GM12878 (cell line): ENCODE data around the gene PHOSPHO1. TPM values are rescaled to one million over a fixed set of nuclear protein-coding genes. Genes with fewer than 3 reads are reported as not detected.
A peak's percentile ranks its signal among the peaks of the same experiment; 100 is the strongest.

Experiments
- ATAC-seq: fragments of 200-7000 bp; cut with Tn5 transposase; 3 replicates; pipeline ENCODE4 v1.9.1; 2020; ENCODE audit warnings: mild to moderate bottlenecking, moderate library complexity
- BruUV-seq: library from RNA; stranded (reverse); fragments of 400-500 nt; replicated peaks from 2 replicates; lab custom pipeline; 2021; lab: Mats Ljungman, UMichigan
- CTCF ChIA-PET: fragments of 300-600 bp; sonication (Branson Sonifier 250); formaldehyde crosslinking; extraction: SDS; loops from one replicate; lab custom pipeline; 2021; ENCODE audit warnings: inconsistent platforms; lab: Yijun Ruan, JAX
- POLR2A ChIA-PET: fragments of 350-600 bp; formaldehyde crosslinking; extraction: SDS; loops from one replicate; lab custom pipeline; 2021; ENCODE audit warnings: inconsistent platforms; lab: Charles Lee
- RAD21 ChIA-PET: fragments of 300-600 bp; sonication (Branson Sonifier 250); formaldehyde crosslinking; loops from one replicate; lab custom pipeline; 2023; ENCODE audit warnings: antibody characterized with exemption; ENCODE audit not compliant: unreplicated experiment; lab: Charles Lee
- SMC1A ChIA-PET: fragments of 300-600 bp; sonication (Branson Sonifier 250); formaldehyde crosslinking; loops from one replicate; lab custom pipeline; 2023; ENCODE audit not compliant: unreplicated experiment, uncharacterized antibody; lab: Charles Lee
- DNase-seq: peaks from one replicate; pipeline ENCODE4 v3.0.0-alpha.2; 2011; ENCODE audit warnings: low read depth, low spot score
- FAIRE-seq: peaks from 3 replicates; lab custom pipeline; 2011; peaks lifted over from hg19 to GRCh38; lab: Jason Lieb, UNC
- H2AFZ ChIP-seq: 2 replicates; pipeline ENCODE4 v1.6.0; 2011; ENCODE audit warnings: low read depth, low read length, control low read depth; ENCODE audit not compliant: control insufficient read depth
- H3K27ac ChIP-seq: 2 replicates; pipeline ENCODE4 v1.5.1; 2011; ENCODE audit warnings: control low read depth; ENCODE audit not compliant: control insufficient read depth, insufficient read depth
- H3K27me3 ChIP-seq, 2 experiments: replicated peaks in 1 of 2; 2 replicates each; pipeline versions ENCODE4 v1.6.0 to v1.6.1; 2011; ENCODE audit warnings: low read length in 1 of 2; ENCODE audit not compliant: control insufficient read depth in 2 of 2, insufficient read depth in 2 of 2
- H3K36me3 ChIP-seq, 2 experiments: 2 replicates each; pipeline ENCODE4 v1.5.1; 2011; ENCODE audit warnings: low read length in 1 of 2; ENCODE audit not compliant: control insufficient read depth in 2 of 2, insufficient read depth in 2 of 2
- H3K4me1 ChIP-seq: 2 replicates; pipeline ENCODE4 v1.6.1; 2011; ENCODE audit warnings: mild to moderate bottlenecking, low read length, moderate library complexity, mixed read lengths; ENCODE audit not compliant: control insufficient read depth, insufficient read depth
- H3K4me2 ChIP-seq: 2 replicates; pipeline ENCODE4 v1.6.0; 2011; ENCODE audit warnings: control low read depth; ENCODE audit not compliant: control insufficient read depth, insufficient read depth
- H3K4me3 ChIP-seq: fragments of 200-600 bp; sonication (generic); 2 replicates; pipeline ENCODE4 v1.5.1; 2016
- H3K79me2 ChIP-seq: 2 replicates; pipeline ENCODE4 v1.6.0; 2011; ENCODE audit warnings: low read length; ENCODE audit not compliant: control insufficient read depth, insufficient read depth
- H3K9ac ChIP-seq: 2 replicates; pipeline ENCODE4 v1.8.0; 2011; ENCODE audit warnings: low read length, control low read depth, mixed read lengths; ENCODE audit not compliant: control insufficient read depth, insufficient read depth
- H3K9me3 ChIP-seq: replicated peaks from 3 replicates; pipeline ENCODE4 v1.5.1; 2011; ENCODE audit warnings: mild to moderate bottlenecking, low read length; ENCODE audit not compliant: control insufficient read depth, insufficient read depth
- H4K20me1 ChIP-seq: 2 replicates; pipeline ENCODE4 v1.6.0; 2011; ENCODE audit not compliant: control insufficient read depth, insufficient read depth
- BRCA1 ChIP-seq: IDR thresholded peaks from 2 replicates; pipeline ENCODE4 v1.6.1; 2011; ENCODE audit warnings: low read depth, low read length, improper control_type of control experiment
- CREM ChIP-seq: IDR thresholded peaks from 2 replicates; pipeline ENCODE4 v1.6.1; 2014; ENCODE audit warnings: antibody characterized with exemption, low read depth
- GABPA ChIP-seq: IDR thresholded peaks from 2 replicates; pipeline ENCODE4 v1.6.1; 2014; ENCODE audit warnings: antibody characterized with exemption, low read depth, mild to moderate bottlenecking, inconsistent platforms
- HDAC6 ChIP-seq: fragments of 200-600 bp; sonication (generic); IDR thresholded peaks from one replicate; pipeline ENCODE4 v1.8.0; 2017; ENCODE audit warnings: antibody characterized with exemption; ENCODE audit not compliant: unreplicated experiment
- KLF5 ChIP-seq: fragments of 450-650 bp; IDR thresholded peaks from 2 replicates; pipeline ENCODE4 v1.6.1; 2014; ENCODE audit warnings: mild to moderate bottlenecking; ENCODE audit not compliant: partially characterized antibody
- PML ChIP-seq: IDR thresholded peaks from 2 replicates; pipeline ENCODE4 v1.6.1; 2012; ENCODE audit warnings: low read length, inconsistent platforms
- RB1 ChIP-seq: fragments of 450-650 bp; formaldehyde crosslinking; IDR thresholded peaks from 2 replicates; pipeline ENCODE4 v1.6.1; 2017; ENCODE audit warnings: mild to moderate bottlenecking, borderline replicate concordance
- TBL1XR1 ChIP-seq: IDR thresholded peaks from 2 replicates; pipeline ENCODE4 v1.6.1; 2012; ENCODE audit warnings: low read depth, low read length, improper control_type of control experiment
- ZBED1 ChIP-seq: IDR thresholded peaks from 2 replicates; pipeline ENCODE4 v1.6.1; 2016; ENCODE audit warnings: borderline replicate concordance
- WGBS: methylation state at CpG from one replicate; pipeline ENCODE4 v1.1.6; 2016; ENCODE audit warnings: low lambda C conversion rate; ENCODE audit not compliant: insufficient replicate concordance, insufficient coverage; ENCODE audit errors: missing lambda C conversion rate; 5-methylcytosine and 5-hydroxymethylcytosine counted together
- in situ Hi-C: fragments of 300-500 bp; cut with MboI; formaldehyde crosslinking; loops from 9 replicates; pipeline ENCODE4 v1.14.3; 2018; ENCODE audit warnings: mixed read lengths
- intact Hi-C: fragments of 100-400 bp; cut with micrococcal nuclease; formaldehyde crosslinking; loops from one replicate; pipeline ENCODE4 v1.14.2; 2022; ENCODE audit not compliant: unreplicated experiment
- polyA plus RNA-seq, 11 experiments: library from polyadenylated mRNA; depleted of rRNA in 4 of 11; unstranded in 6 of 11; stranded (reverse) in 5 of 11; fragments of >200 nt; fragmentation: Nextera tagmentation in 4 of 11; fragmentation: Illumina TruSeq in 1 of 11; extraction: Ambion mirVana in 4 of 11; extraction: Trizol in 1 of 11; gene quantifications; 1 replicate in 1 of 11; 2 replicates in 10 of 11; pipeline versions ENCODE4 v1.2.1 to v1.2.3, GENCODE V29; 2011 to 2016; ENCODE audit warnings: inconsistent platforms in 2 of 11, missing spikeins in 2 of 11, low read depth in 1 of 11
- total RNA-seq, 4 experiments: library from RNA; depleted of rRNA in 3 of 4; stranded (reverse); fragments of >200 nt in 3 of 4; fragmentation: Illumina TruSeq in 1 of 4; extraction: Trizol in 1 of 4; gene quantifications; 2 replicates each; pipeline versions ENCODE4 v1.2.1 to v1.2.3, GENCODE V29; 2013 to 2021
- TF ChIP-seq, protein P1 (sequence below): IDR thresholded peaks from 2 replicates; pipeline ENCODE4 v1.6.1; 2012; ENCODE audit warnings: low read depth, low read length, improper control_type of control experiment

The PHOSPHO1 gene
- total and polyA plus RNA-seq, 10 of the 15 experiments (the other 5 are each of a cell fraction or from before 2014, with no cell fraction given) = 0.03 to 1.5 (median 0.16) TPM; not detected in 2

DNA sequence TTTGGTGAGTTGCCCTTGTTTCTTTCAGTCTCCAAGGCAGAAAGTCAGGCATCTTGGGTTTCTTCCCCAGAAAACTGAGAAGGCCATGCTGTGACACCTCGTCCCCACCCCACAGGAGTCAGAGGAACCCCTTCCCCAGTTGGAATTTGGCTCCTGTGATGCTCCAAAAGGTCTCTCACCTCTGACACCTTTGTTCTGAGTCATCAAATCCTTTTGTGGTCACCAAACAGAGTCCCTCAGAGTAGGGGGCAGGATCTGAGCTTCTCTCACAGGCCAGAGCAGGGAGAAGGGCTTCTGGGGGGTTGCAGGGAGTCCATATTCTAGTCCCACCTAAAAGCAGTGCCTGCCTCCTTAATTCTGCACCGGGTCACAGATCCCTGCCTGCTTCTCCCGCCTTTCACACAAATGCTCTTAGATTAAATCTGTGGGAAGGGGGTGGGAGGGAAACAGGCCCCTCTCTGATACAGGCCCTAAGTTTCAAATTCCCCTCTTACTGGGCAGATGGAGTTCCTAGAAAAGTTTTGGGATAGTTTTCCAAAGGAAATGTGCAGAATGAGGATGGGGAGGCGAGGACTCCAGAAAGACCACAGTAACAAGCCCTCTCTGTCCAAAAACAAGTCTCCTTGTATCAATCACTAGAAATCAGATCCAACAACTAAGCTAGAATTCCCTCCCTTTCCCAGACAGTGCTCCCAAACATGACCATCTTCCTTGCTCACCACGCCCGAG lies 1.3 kb downstream of the PHOSPHO1 start:
- Histone ChIP-seq H3K4me2 (no peak overlapping the region), H3K27me3 (no peaks in the 10 kb centered on the region), H3K9me3 (no peaks in the 10 kb centered on the region), H3K4me1 (peaks cover 3% of the 10 kb centered on the region), H3K9ac (no peak overlapping the region), H4K20me1 (no peaks in the 10 kb centered on the region), H2AFZ (no peak overlapping the region), H3K27ac (no peak overlapping the region), H3K79me2 (no peaks in the 10 kb centered on the region), H3K36me3 (no peaks in the 10 kb centered on the region), H3K4me3 (no peak overlapping the region)
- SMC1A ChIA-PET = interaction anchor here (1.2 to 7.3 kb wide), 3 partner anchors 14 to 174 kb away, joined by 7 to 118 read pairs (median 22); no protein-coding TSS in a partner anchor
- RAD21 ChIA-PET = interaction anchor here (1.1 to 5.9 kb wide), 5 partner anchors 16 to 71 kb away, joined by 3 to 72 read pairs (median 7); partner anchors contain the start of genes ABI3 and GNGT2
- DNase-seq = no peak
- 39% methylated on average over 6 of the region's 6 CpGs for WGBS
- CTCF ChIA-PET = interaction anchor here (1.4 to 8.2 kb wide), 7 partner anchors 8 to 62 kb away, joined by 5 to 178 read pairs (median 13); no protein-coding TSS in a partner anchor
- ATAC-seq = no peak
- in situ Hi-C loops = loop anchor here (10.0 kb wide), 1 partner anchor 54 kb away; no protein-coding TSS in a partner anchor
- TF ChIP-seq BRCA1 (no peak), HDAC6 (no peak), CREM (no peak), ZBED1 (0 out of 2 replicates have a peak, but pooled peaks have one; percentile 42), GABPA (no peak), RB1 (no peak), KLF5 (no peak), PML (0 out of 2 replicates have a peak, but pooled peaks have one; percentile 25), TBL1XR1 (no peak)
- TF ChIP-seq, protein P1, sequence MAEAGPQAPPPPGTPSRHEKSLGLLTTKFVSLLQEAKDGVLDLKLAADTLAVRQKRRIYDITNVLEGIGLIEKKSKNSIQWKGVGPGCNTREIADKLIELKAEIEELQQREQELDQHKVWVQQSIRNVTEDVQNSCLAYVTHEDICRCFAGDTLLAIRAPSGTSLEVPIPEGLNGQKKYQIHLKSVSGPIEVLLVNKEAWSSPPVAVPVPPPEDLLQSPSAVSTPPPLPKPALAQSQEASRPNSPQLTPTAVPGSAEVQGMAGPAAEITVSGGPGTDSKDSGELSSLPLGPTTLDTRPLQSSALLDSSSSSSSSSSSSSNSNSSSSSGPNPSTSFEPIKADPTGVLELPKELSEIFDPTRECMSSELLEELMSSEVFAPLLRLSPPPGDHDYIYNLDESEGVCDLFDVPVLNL = no peak
- FAIRE-seq = no peak
- intact Hi-C loops = loop anchor here (5.0 kb wide), 1 partner anchor 197 kb away; no protein-coding TSS in a partner anchor
- POLR2A ChIA-PET = interaction anchor here (0.6 to 1.6 kb wide), 3 partner anchors 50 to 170 kb away, joined by 4 to 5 read pairs (median 4); no protein-coding TSS in a partner anchor
- BruUV-seq = TSS peak; percentile 40
